GM06990 (cell line): ENCODE measurements around the gene FSTL4.

Experiments
- DNase-seq: peaks from one replicate; pipeline ENCODE4 v3.0.0-alpha.2; 2011; ENCODE audit not compliant: insufficient read length; ENCODE audit errors: extremely low read depth
- H3K27me3 ChIP-seq: replicated peaks from 2 replicates; pipeline ENCODE4 v1.6.0; 2011; ENCODE audit warnings: low read length; ENCODE audit not compliant: control insufficient read depth, insufficient read depth
- H3K36me3 ChIP-seq: 2 replicates; pipeline ENCODE4 v1.5.1; 2011; ENCODE audit warnings: low read length; ENCODE audit not compliant: control insufficient read depth, insufficient read depth
- H3K4me3 ChIP-seq: replicated peaks from 2 replicates; pipeline ENCODE4 v1.5.1; 2011; ENCODE audit warnings: low read depth, mild to moderate bottlenecking, control low read depth, low read length
- CTCF ChIP-seq: IDR thresholded peaks from 2 replicates; pipeline ENCODE4 v1.5.1; 2011; ENCODE audit warnings: low read length, control low read depth, mild to moderate bottlenecking, inconsistent platforms; ENCODE audit not compliant: insufficient read depth, poor library complexity, severe bottlenecking

The FSTL4 gene

GRCh38 chr5:133599044-133599443 is 13.3 kb downstream of the FSTL4 start:
- Histone ChIP-seq H3K4me3 (no peak overlapping the region), H3K27me3 (no peaks in the 10 kb centered on the region; the same call in none of the 2 replicates), H3K36me3 (no peaks in the 10 kb centered on the region)
- no peak for DNase-seq
- no peak for TF ChIP-seq CTCF

GRCh38 chr5:133596049-133596448 is 16.3 kb downstream of the FSTL4 start:
- TF ChIP-seq CTCF, result no peak
- Histone ChIP-seq H3K4me3 (no peak overlapping the region), H3K36me3 (no peaks in the 10 kb centered on the region)

GRCh38 chr5:133595465-133595864 is 16.9 kb downstream of the FSTL4 start:
- no peaks in the 10 kb centered on the region; the same call in none of the 2 replicates for H3K27me3 ChIP-seq

More at GRCh38 chr5:133596049-133596448, 16.3 kb downstream of the FSTL4 start:
- no peak for DNase-seq
- H3K27me3 ChIP-seq, result no peaks in the 10 kb centered on the region; the same call in none of the 2 replicates

GRCh38 chr5:133589286-133589685 is 23.1 kb downstream of the FSTL4 start:
- Histone ChIP-seq H3K4me3 (no peak overlapping the region), H3K27me3 (no peaks in the 10 kb centered on the region; the same call in 1 of the 2 replicates), H3K36me3 (no peaks in the 10 kb centered on the region)
- no peak for TF ChIP-seq CTCF
- no peak for DNase-seq

More at GRCh38 chr5:133595465-133595864, 16.9 kb downstream of the FSTL4 start:
- TF ChIP-seq CTCF, result no peak
- DNase-seq, result no peak
- H3K36me3 ChIP-seq, result no peaks in the 10 kb centered on the region
- H3K4me3 ChIP-seq, result no peak overlapping the region

GRCh38 chr5:133582971-133583370 is 29.4 kb downstream of the FSTL4 start:
- no peak for DNase-seq
- no peak for TF ChIP-seq CTCF

GRCh38 chr5:133581918-133582317 is 30.4 kb downstream of the FSTL4 start:
- no peak overlapping the region for H3K4me3 ChIP-seq
- no peak for DNase-seq
- peaks cover 3% of the 10 kb centered on the region for H3K27me3 ChIP-seq
- TF ChIP-seq CTCF, result no peak
- no peaks in the 10 kb centered on the region for H3K36me3 ChIP-seq

More at GRCh38 chr5:133582971-133583370, 29.4 kb downstream of the FSTL4 start:
- no peak overlapping the region for H3K4me3 ChIP-seq
- no peaks in the 10 kb centered on the region for H3K36me3 ChIP-seq
- peaks cover 3% of the 10 kb centered on the region for H3K27me3 ChIP-seq
